ENCODE results near the gene KIF26B. TPM values are rescaled to one million over a fixed set of nuclear protein-coding genes. Genes with fewer than 3 reads are reported as not detected.
"Not testable (repeated sequence)": the region's sequence is repeated elsewhere in the genome, so short reads cannot be mapped to it uniquely, and the experiment has no call there.

The KIF26B gene
- total RNA-seq, 8 experiments from 2014 or later = 0.25 to 21.5 (median 10.2) TPM

GRCh38 chr1:245355851-245356630 lies 201.3 kb downstream of the KIF26B start:
- ATAC-seq (replicated peaks in 6 of 8); H3K27ac ChIP-seq; H3K4me3 ChIP-seq; in situ Hi-C loops (cut with MboI; ENCODE audit: low pct_unique_long_range_greater_than_20kb in 2 of 9, low sequenced_read_pairs in 9 of 9, unreplicated experiment in 9 of 9): not testable (repeated sequence)
- WGBS, 10 experiments = 33 to 100% (median 87%) methylated on average over 2 to 11 of the region's 14 CpGs
- H3K4me1 ChIP-seq (replicated peaks in 1 of 2) = peaks cover 2 to 11% of the 10 kb centered on the region in 2 donors

- Histone ChIP-seq H3K4me3 (no peak overlapping the region), H3K27ac (peak overlapping the region in 1 of 2 donors; percentile 32), H3K4me1 (replicated peaks in 1 of 2) (peaks cover 6 to 11% of the 10 kb centered on the region in 2 donors)
- in situ Hi-C loops (cut with MboI; ENCODE audit: low pct_unique_long_range_greater_than_20kb in 2 of 9, low sequenced_read_pairs in 9 of 9, unreplicated experiment in 9 of 9) = no loop called here
- WGBS, 10 experiments = 33 to 94% (median 80%) methylated on average over 2 to 10 of the region's 10 CpGs; no CpG with 5 or more reads in 1 of the 10 experiments
- ATAC-seq (replicated peaks in 6 of 8) = peak in 2 of 8 experiments; percentile 27
Measured at GRCh38 chr1:245356891-245357585, 202.3 kb downstream of the KIF26B start.

- H3K4me1 ChIP-seq (replicated peaks in 1 of 2) = peaks cover 14 to 20% of the 10 kb centered on the region in 2 donors
- ATAC-seq (replicated peaks in 6 of 8); H3K4me3 ChIP-seq; in situ Hi-C loops (cut with MboI; ENCODE audit: low pct_unique_long_range_greater_than_20kb in 2 of 9, low sequenced_read_pairs in 9 of 9, unreplicated experiment in 9 of 9); H3K27ac ChIP-seq: not testable (repeated sequence)
- WGBS, 10 experiments = 72 to 100% (median 90%) methylated on average over 2 to 12 of the region's 12 CpGs; no CpG with 5 or more reads in 2 of the 10 experiments
Measured at GRCh38 chr1:245359101-245359680, 204.4 kb downstream of the KIF26B start.

- H3K4me3 ChIP-seq = no peak overlapping the region
- no peak overlapping the region for H3K27ac ChIP-seq
- WGBS, 10 experiments = 27 to 90% (median 76%) methylated on average over 4 to 11 of the region's 11 CpGs; no CpG with 5 or more reads in 1 of the 10 experiments
- ATAC-seq (replicated peaks in 6 of 8) = no peak
- in situ Hi-C loops (cut with MboI; ENCODE audit: low pct_unique_long_range_greater_than_20kb in 2 of 9, low sequenced_read_pairs in 9 of 9, unreplicated experiment in 9 of 9) = no loop called here
- peaks cover 30 to 36% of the 10 kb centered on the region in 2 donors for H3K4me1 ChIP-seq (replicated peaks in 1 of 2)
Measured at GRCh38 chr1:245361065-245361464, 206.3 kb downstream of the KIF26B start.

- H3K27ac ChIP-seq = no peak overlapping the region
- H3K4me3 ChIP-seq = no peak overlapping the region
- 80 to 100% (median 99%) methylated on average over 1 to 10 of the region's 15 CpGs; no CpG with 5 or more reads in 4 of the 10 experiments for WGBS, 10 experiments
- in situ Hi-C loops (cut with MboI; ENCODE audit: low pct_unique_long_range_greater_than_20kb in 2 of 9, low sequenced_read_pairs in 9 of 9, unreplicated experiment in 9 of 9) = no loop called here
- no peak for ATAC-seq (replicated peaks in 6 of 8)
- peaks cover 27 to 30% of the 10 kb centered on the region in 2 donors for H3K4me1 ChIP-seq (replicated peaks in 1 of 2)
Measured at GRCh38 chr1:245361951-245362350, 207.2 kb downstream of the KIF26B start.

GRCh38 chr1:245363461-245364200 lies 208.8 kb downstream of the KIF26B start:
- in situ Hi-C loops (cut with MboI; ENCODE audit: low pct_unique_long_range_greater_than_20kb in 2 of 9, low sequenced_read_pairs in 9 of 9, unreplicated experiment in 9 of 9) = no loop called here
- Histone ChIP-seq H3K27ac (peak overlapping the region in 1 of 2 donors; percentile 46), H3K4me3 (no peak overlapping the region), H3K4me1 (replicated peaks in 1 of 2) (peaks cover 27 to 30% of the 10 kb centered on the region in 2 donors)
- peak in 5 of 8 experiments; percentile 62 to 77 (median 70) for ATAC-seq (replicated peaks in 6 of 8)
- 16 to 85% (median 77%) methylated on average over 2 to 14 of the region's 15 CpGs for WGBS, 10 experiments

GRCh38 chr1:245365095-245366020 lies 210.6 kb downstream of the KIF26B start:
- in situ Hi-C loops (cut with MboI; ENCODE audit: low pct_unique_long_range_greater_than_20kb in 2 of 9, low sequenced_read_pairs in 9 of 9, unreplicated experiment in 9 of 9) = no loop called here
- Histone ChIP-seq H3K4me1 (replicated peaks in 1 of 2) (peaks cover 27 to 30% of the 10 kb centered on the region in 2 donors), H3K4me3 (no peak overlapping the region), H3K27ac (peak overlapping the region; percentile 64 to 68)
- 40 to 100% (median 53%) methylated on average over 1 to 19 of the region's 21 CpGs; no CpG with 5 or more reads in 1 of the 10 experiments for WGBS, 10 experiments
- ATAC-seq (replicated peaks in 6 of 8) = peak in 5 of 8 experiments; percentile 84 to 92 (median 90)

GRCh38 chr1:245366886-245367285 lies 212.1 kb downstream of the KIF26B start:
- Histone ChIP-seq H3K27ac (no peak overlapping the region), H3K4me3 (no peak overlapping the region), H3K4me1 (replicated peaks in 1 of 2) (peaks cover 24 to 27% of the 10 kb centered on the region in 2 donors)
- WGBS, 10 experiments = 96 to 100% (median 98%) methylated on average over 3 to 15 of the region's 19 CpGs; no CpG with 5 or more reads in 6 of the 10 experiments
- in situ Hi-C loops (cut with MboI; ENCODE audit: low pct_unique_long_range_greater_than_20kb in 2 of 9, low sequenced_read_pairs in 9 of 9, unreplicated experiment in 9 of 9) = no loop called here
- ATAC-seq (replicated peaks in 6 of 8) = no peak

- H3K4me1 ChIP-seq (replicated peaks in 1 of 2) = peaks cover 6 to 7% of the 10 kb centered on the region in 2 donors
- 73 to 95% (median 92%) methylated on average over 2 to 15 of the region's 15 CpGs for WGBS, 10 experiments
- H3K27ac ChIP-seq = no peak overlapping the region
- no peak for ATAC-seq (replicated peaks in 6 of 8)
- in situ Hi-C loops (cut with MboI; ENCODE audit: low pct_unique_long_range_greater_than_20kb in 2 of 9, low sequenced_read_pairs in 9 of 9, unreplicated experiment in 9 of 9) = no loop called here
- H3K4me3 ChIP-seq = no peak overlapping the region
Measured at GRCh38 chr1:245370175-245370825, 215.5 kb downstream of the KIF26B start.

- Histone ChIP-seq H3K27ac (no peak overlapping the region), H3K4me3 (no peak overlapping the region), H3K4me1 (replicated peaks in 1 of 2) (no peaks in the 10 kb centered on the region)
- in situ Hi-C loops (cut with MboI; ENCODE audit: low pct_unique_long_range_greater_than_20kb in 2 of 9, low sequenced_read_pairs in 9 of 9, unreplicated experiment in 9 of 9) = no loop called here
- 48 to 100% (median 92%) methylated on average over 1 to 13 of the region's 18 CpGs; no CpG with 5 or more reads in 1 of the 10 experiments for WGBS, 10 experiments
- ATAC-seq (replicated peaks in 6 of 8) = peak in 5 of 8 experiments; percentile 55 to 90 (median 85)
Measured at GRCh38 chr1:245370905-245371581, 216.3 kb downstream of the KIF26B start.

- 19 to 100% (median 88%) methylated on average over 1 to 4 of the region's 4 CpGs; no CpG with 5 or more reads in 1 of the 10 experiments for WGBS, 10 experiments
- Histone ChIP-seq H3K27ac (no peak overlapping the region), H3K4me3 (no peak overlapping the region), H3K4me1 (replicated peaks in 1 of 2) (no peaks in the 10 kb centered on the region)
- no peak for ATAC-seq (replicated peaks in 6 of 8)
- in situ Hi-C loops (cut with MboI; ENCODE audit: low pct_unique_long_range_greater_than_20kb in 2 of 9, low sequenced_read_pairs in 9 of 9, unreplicated experiment in 9 of 9) = no loop called here
Measured at GRCh38 chr1:245373131-245373530, 218.3 kb downstream of the KIF26B start.

Measured in motor neuron (in vitro differentiated cells).